ENCODE measurements around the gene NAT14. TPM values are rescaled to one million over a fixed set of nuclear protein-coding genes. Genes with fewer than 3 reads are reported as not detected.

The NAT14 gene
- total and polyA plus RNA-seq, 2 of the 8 experiments (the other 6 are each of a cell fraction or from before 2014, with no cell fraction given) = 47.1 to 71.2 TPM

DNA sequence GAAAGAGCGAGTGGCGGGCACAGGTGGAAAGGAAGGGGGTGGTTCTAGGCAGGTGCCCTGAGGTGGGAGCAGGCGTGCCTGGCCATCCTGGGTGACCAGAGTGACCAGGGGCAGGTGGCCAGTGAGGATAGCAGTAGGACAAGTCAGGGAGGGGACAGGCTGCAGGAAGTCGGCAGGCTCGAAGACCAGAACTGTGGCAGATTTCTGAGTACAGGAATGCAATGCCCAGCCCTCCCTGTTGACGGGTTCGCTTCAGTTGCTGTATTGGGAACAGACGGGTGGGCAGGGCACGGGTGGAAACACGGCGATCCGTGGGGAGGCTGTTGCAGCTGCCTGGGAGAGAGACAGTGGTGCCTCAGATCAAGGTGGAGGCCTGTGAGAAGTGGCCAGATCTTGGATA lies 6.6 kb upstream of the NAT14 start (continued):
- TF ChIP-seq, protein P1, sequence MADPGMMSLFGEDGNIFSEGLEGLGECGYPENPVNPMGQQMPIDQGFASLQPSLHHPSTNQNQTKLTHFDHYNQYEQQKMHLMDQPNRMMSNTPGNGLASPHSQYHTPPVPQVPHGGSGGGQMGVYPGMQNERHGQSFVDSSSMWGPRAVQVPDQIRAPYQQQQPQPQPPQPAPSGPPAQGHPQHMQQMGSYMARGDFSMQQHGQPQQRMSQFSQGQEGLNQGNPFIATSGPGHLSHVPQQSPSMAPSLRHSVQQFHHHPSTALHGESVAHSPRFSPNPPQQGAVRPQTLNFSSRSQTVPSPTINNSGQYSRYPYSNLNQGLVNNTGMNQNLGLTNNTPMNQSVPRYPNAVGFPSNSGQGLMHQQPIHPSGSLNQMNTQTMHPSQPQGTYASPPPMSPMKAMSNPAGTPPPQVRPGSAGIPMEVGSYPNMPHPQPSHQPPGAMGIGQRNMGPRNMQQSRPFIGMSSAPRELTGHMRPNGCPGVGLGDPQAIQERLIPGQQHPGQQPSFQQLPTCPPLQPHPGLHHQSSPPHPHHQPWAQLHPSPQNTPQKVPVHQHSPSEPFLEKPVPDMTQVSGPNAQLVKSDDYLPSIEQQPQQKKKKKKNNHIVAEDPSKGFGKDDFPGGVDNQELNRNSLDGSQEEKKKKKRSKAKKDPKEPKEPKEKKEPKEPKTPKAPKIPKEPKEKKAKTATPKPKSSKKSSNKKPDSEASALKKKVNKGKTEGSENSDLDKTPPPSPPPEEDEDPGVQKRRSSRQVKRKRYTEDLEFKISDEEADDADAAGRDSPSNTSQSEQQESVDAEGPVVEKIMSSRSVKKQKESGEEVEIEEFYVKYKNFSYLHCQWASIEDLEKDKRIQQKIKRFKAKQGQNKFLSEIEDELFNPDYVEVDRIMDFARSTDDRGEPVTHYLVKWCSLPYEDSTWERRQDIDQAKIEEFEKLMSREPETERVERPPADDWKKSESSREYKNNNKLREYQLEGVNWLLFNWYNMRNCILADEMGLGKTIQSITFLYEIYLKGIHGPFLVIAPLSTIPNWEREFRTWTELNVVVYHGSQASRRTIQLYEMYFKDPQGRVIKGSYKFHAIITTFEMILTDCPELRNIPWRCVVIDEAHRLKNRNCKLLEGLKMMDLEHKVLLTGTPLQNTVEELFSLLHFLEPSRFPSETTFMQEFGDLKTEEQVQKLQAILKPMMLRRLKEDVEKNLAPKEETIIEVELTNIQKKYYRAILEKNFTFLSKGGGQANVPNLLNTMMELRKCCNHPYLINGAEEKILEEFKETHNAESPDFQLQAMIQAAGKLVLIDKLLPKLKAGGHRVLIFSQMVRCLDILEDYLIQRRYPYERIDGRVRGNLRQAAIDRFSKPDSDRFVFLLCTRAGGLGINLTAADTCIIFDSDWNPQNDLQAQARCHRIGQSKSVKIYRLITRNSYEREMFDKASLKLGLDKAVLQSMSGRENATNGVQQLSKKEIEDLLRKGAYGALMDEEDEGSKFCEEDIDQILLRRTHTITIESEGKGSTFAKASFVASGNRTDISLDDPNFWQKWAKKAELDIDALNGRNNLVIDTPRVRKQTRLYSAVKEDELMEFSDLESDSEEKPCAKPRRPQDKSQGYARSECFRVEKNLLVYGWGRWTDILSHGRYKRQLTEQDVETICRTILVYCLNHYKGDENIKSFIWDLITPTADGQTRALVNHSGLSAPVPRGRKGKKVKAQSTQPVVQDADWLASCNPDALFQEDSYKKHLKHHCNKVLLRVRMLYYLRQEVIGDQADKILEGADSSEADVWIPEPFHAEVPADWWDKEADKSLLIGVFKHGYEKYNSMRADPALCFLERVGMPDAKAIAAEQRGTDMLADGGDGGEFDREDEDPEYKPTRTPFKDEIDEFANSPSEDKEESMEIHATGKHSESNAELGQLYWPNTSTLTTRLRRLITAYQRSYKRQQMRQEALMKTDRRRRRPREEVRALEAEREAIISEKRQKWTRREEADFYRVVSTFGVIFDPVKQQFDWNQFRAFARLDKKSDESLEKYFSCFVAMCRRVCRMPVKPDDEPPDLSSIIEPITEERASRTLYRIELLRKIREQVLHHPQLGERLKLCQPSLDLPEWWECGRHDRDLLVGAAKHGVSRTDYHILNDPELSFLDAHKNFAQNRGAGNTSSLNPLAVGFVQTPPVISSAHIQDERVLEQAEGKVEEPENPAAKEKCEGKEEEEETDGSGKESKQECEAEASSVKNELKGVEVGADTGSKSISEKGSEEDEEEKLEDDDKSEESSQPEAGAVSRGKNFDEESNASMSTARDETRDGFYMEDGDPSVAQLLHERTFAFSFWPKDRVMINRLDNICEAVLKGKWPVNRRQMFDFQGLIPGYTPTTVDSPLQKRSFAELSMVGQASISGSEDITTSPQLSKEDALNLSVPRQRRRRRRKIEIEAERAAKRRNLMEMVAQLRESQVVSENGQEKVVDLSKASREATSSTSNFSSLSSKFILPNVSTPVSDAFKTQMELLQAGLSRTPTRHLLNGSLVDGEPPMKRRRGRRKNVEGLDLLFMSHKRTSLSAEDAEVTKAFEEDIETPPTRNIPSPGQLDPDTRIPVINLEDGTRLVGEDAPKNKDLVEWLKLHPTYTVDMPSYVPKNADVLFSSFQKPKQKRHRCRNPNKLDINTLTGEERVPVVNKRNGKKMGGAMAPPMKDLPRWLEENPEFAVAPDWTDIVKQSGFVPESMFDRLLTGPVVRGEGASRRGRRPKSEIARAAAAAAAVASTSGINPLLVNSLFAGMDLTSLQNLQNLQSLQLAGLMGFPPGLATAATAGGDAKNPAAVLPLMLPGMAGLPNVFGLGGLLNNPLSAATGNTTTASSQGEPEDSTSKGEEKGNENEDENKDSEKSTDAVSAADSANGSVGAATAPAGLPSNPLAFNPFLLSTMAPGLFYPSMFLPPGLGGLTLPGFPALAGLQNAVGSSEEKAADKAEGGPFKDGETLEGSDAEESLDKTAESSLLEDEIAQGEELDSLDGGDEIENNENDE (IDR thresholded peaks at IDR 0.05; ENCODE audit: insufficient replicate concordance, low read length) = no peak
- TF ChIP-seq HDAC6 (IDR thresholded peaks at IDR 0.05; ENCODE audit: low read depth, low read length) = no peak
- TF ChIP-seq CTCF (IDR thresholded peaks at IDR 0.05; ENCODE audit: control extremely low read depth in 1 of 3, insufficient read depth in 1 of 3, low read depth in 1 of 3, low read length in 3 of 3) = no peak
- TF ChIP-seq JUND (IDR thresholded peaks at IDR 0.05; ENCODE audit: low read length) = no peak
- TF ChIP-seq NANOG (IDR thresholded peaks at IDR 0.05; ENCODE audit: insufficient read depth, low read depth, low read length, poor library complexity, severe bottlenecking) = no peak
- TF ChIP-seq RBBP5 (IDR thresholded peaks at IDR 0.05; ENCODE audit: borderline replicate concordance, low read depth, low read length) = no peak
- no peak for TF ChIP-seq RAD21 (IDR thresholded peaks at IDR 0.05 in 1 of 2, conservative IDR thresholded peaks at IDR 0.05 in 1 of 2; ENCODE audit: low read depth in 2 of 2, low read length in 2 of 2)
- TF ChIP-seq BCL11A (IDR thresholded peaks at IDR 0.05; ENCODE audit: low read depth in 2 of 2, low read length in 2 of 2) = no peak
